ENCODE measurements around the gene GADD45GIP1. TPM values are rescaled to one million over a fixed set of nuclear protein-coding genes. Genes with fewer than 3 reads are reported as not detected.

Gene GADD45GIP1
- total RNA-seq, 1 experiment from 2014 or later = 36.7 TPM

- DNase-seq (ENCODE audit: low read depth, low spot score) (no peak), ATAC-seq (no peak)
- peak overlapping the region; percentile 61; the same call in 1 of the 2 replicates for H3K27ac ChIP-seq (ENCODE audit: low read length)
- H3K36me3 ChIP-seq (ENCODE audit: control insufficient read depth, insufficient read depth, low read length) = no peaks in the 10 kb centered on the region
- no TSS peak for BruUV-seq (replicated peaks)
- in situ Hi-C loops (cut with HindIII; ENCODE audit: low pct_unique_long_range_greater_than_20kb, low sequenced_read_pairs) (no loop called here), intact Hi-C loops (cut with micrococcal nuclease; ENCODE audit: unreplicated experiment) (no loop called here)
- peaks cover 62% of the 10 kb centered on the region for H3K4me1 ChIP-seq (ENCODE audit: control insufficient read depth, insufficient read depth, low read length)
- H3K4me3 ChIP-seq (ENCODE audit: low read depth in 2 of 2, low read length in 2 of 2) = no peak overlapping the region
- CTCF ChIA-PET = no interaction called here
- POLR2A ChIA-PET = no interaction called here
- no peak for TF ChIP-seq TCF7L2 (IDR thresholded peaks at IDR 0.05; ENCODE audit: low read depth, low read length)
- TF ChIP-seq POLR2AphosphoS5 (IDR thresholded peaks at IDR 0.05; ENCODE audit: low read depth, low read length) = no peak
- TF ChIP-seq SIN3A (IDR thresholded peaks at IDR 0.05; ENCODE audit: borderline replicate concordance, insufficient read depth, low read depth, low read length) = no peak
- TF ChIP-seq, protein P1, sequence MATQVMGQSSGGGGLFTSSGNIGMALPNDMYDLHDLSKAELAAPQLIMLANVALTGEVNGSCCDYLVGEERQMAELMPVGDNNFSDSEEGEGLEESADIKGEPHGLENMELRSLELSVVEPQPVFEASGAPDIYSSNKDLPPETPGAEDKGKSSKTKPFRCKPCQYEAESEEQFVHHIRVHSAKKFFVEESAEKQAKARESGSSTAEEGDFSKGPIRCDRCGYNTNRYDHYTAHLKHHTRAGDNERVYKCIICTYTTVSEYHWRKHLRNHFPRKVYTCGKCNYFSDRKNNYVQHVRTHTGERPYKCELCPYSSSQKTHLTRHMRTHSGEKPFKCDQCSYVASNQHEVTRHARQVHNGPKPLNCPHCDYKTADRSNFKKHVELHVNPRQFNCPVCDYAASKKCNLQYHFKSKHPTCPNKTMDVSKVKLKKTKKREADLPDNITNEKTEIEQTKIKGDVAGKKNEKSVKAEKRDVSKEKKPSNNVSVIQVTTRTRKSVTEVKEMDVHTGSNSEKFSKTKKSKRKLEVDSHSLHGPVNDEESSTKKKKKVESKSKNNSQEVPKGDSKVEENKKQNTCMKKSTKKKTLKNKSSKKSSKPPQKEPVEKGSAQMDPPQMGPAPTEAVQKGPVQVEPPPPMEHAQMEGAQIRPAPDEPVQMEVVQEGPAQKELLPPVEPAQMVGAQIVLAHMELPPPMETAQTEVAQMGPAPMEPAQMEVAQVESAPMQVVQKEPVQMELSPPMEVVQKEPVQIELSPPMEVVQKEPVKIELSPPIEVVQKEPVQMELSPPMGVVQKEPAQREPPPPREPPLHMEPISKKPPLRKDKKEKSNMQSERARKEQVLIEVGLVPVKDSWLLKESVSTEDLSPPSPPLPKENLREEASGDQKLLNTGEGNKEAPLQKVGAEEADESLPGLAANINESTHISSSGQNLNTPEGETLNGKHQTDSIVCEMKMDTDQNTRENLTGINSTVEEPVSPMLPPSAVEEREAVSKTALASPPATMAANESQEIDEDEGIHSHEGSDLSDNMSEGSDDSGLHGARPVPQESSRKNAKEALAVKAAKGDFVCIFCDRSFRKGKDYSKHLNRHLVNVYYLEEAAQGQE (IDR thresholded peaks at IDR 0.05; ENCODE audit: insufficient read depth in 1 of 2, low read depth in 2 of 2, low read length in 1 of 2) = no peak
- TF ChIP-seq, protein P2, sequence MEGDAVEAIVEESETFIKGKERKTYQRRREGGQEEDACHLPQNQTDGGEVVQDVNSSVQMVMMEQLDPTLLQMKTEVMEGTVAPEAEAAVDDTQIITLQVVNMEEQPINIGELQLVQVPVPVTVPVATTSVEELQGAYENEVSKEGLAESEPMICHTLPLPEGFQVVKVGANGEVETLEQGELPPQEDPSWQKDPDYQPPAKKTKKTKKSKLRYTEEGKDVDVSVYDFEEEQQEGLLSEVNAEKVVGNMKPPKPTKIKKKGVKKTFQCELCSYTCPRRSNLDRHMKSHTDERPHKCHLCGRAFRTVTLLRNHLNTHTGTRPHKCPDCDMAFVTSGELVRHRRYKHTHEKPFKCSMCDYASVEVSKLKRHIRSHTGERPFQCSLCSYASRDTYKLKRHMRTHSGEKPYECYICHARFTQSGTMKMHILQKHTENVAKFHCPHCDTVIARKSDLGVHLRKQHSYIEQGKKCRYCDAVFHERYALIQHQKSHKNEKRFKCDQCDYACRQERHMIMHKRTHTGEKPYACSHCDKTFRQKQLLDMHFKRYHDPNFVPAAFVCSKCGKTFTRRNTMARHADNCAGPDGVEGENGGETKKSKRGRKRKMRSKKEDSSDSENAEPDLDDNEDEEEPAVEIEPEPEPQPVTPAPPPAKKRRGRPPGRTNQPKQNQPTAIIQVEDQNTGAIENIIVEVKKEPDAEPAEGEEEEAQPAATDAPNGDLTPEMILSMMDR (IDR thresholded peaks at IDR 0.05) = no peak
- H3K27me3 ChIP-seq (ENCODE audit: control insufficient read depth, insufficient read depth, low read length) = no peaks in the 10 kb centered on the region
- H3K9me3 ChIP-seq (ENCODE audit: control insufficient read depth, insufficient read depth, low read depth, low read length) = no peaks in the 10 kb centered on the region
Measured at GRCh38 chr19:13005253-13005652, 48.2 kb upstream of the GADD45GIP1 start.

DNA sequence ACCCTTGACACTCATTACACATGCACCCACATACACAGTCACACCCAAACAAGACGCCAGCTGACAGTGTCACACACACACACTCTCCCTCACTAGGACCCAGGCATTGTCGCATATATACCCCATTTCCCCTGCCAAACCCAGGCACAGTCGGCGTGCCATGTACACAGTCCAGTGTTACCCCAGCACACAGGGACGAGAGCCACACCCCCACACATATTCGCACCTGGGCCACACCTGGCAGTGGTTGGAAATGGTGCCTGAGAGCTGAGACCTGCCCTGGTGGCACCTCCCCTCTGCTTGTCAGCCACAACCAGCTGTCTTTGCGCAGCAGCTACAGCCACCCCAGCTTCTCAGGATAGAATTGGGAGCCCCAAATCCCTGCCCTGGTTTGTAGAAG lies 47.2 kb upstream of the GADD45GIP1 start:
- in situ Hi-C loops (cut with HindIII; ENCODE audit: low pct_unique_long_range_greater_than_20kb, low sequenced_read_pairs) = no loop called here
- no peaks in the 10 kb centered on the region for H3K9me3 ChIP-seq (ENCODE audit: control insufficient read depth, insufficient read depth, low read depth, low read length)
- ChIA-PET CTCF (interaction anchor here (0.6 to 0.7 kb wide), 2 partner anchors 37 to 50 kb away, joined by 3 to 9 read pairs; no protein-coding TSS in a partner anchor), POLR2A (no interaction called here)
- H3K27me3 ChIP-seq (ENCODE audit: control insufficient read depth, insufficient read depth, low read length) = no peaks in the 10 kb centered on the region
- no peaks in the 10 kb centered on the region for H3K36me3 ChIP-seq (ENCODE audit: control insufficient read depth, insufficient read depth, low read length)
- intact Hi-C loops (cut with micrococcal nuclease; ENCODE audit: unreplicated experiment) = no loop called here
- peak overlapping the region; percentile 48 for H3K27ac ChIP-seq (ENCODE audit: low read length)
- ATAC-seq (no peak), DNase-seq (ENCODE audit: low read depth, low spot score) (no peak)
- H3K4me3 ChIP-seq (ENCODE audit: low read depth in 2 of 2, low read length in 2 of 2) = no peak overlapping the region
- BruUV-seq (replicated peaks) = no TSS peak
- peaks cover 52% of the 10 kb centered on the region for H3K4me1 ChIP-seq (ENCODE audit: control insufficient read depth, insufficient read depth, low read length)
- TF ChIP-seq SIN3A (IDR thresholded peaks at IDR 0.05; ENCODE audit: borderline replicate concordance, insufficient read depth, low read depth, low read length) = no peak
- TF ChIP-seq, protein P1 (IDR thresholded peaks at IDR 0.05; ENCODE audit: insufficient read depth in 1 of 2, low read depth in 2 of 2, low read length in 1 of 2) = no peak
- TF ChIP-seq POLR2AphosphoS5 (IDR thresholded peaks at IDR 0.05; ENCODE audit: low read depth, low read length) = no peak

Measured in Panc1 (cell line).